PFSK-1 (cell line): ENCODE data around the gene CCDC12.

Experiments
- FOXP2 ChIP-seq: optimal IDR thresholded peaks from 2 replicates; pipeline ENCODE3; 2011; ENCODE audit warnings: borderline replicate concordance, control low read depth, inconsistent platforms; ENCODE audit not compliant: insufficient read depth; ENCODE audit errors: extremely low read length, extremely low read depth
- POLR2AphosphoS5 ChIP-seq: IDR thresholded peaks from 2 replicates; pipeline ENCODE4 v1.6.1; 2012; ENCODE audit warnings: low read depth, mild to moderate bottlenecking, control low read depth, low read length, moderate library complexity

DNA sequence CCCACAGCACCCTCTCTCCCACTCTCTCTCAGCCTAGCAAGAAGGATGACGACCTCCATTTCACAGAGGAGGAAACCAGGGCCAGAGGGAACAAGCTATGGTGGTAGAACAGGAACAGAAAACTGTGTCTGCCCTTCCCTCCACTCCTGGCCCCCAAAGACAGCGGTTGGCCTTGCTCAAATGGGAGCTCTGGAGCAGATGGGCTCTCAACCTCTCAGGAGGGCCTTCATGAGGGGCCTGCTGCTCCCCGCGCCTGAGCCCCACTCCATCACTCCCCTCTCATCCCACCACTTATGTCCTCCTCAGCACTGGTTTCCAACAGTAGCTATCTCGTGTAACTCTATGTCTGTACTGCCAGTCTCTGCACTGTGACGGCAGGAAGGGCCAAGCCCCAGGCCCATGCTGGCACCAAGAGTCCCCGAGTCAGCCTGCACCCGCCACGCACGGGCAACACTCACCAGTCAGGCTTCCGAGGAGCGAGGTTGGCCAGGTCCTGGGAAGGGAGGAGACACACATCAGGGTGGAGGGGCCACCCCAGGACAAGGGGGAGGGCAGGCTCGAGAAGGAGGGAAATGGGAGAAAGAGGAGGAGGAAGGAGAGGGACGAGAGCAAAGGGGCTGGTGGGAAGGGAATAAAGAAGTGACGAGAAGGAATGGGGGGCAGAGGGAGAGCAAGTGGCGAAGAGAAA, 53.5 kb downstream of the CCDC12 start:
- TF ChIP-seq POLR2AphosphoS5, result no peak
- no peak for TF ChIP-seq FOXP2
